DND-41 (cell line): ENCODE results near the gene DLGAP1.
"Not testable (repeated sequence)": the region's sequence is repeated elsewhere in the genome, so short reads cannot be mapped to it uniquely, and the experiment has no call there.

Experiments
- ATAC-seq: fragments of 200-7000 bp; cut with Tn5 transposase; 3 replicates; pipeline ENCODE4 v1.9.1; 2021; ENCODE audit warnings: low read depth; ENCODE audit not compliant: insufficient read depth
- DNase-seq: peaks from one replicate; pipeline ENCODE4 v3.0.0-alpha.2; 2020
- H2AFZ ChIP-seq: 2 replicates; pipeline ENCODE4 v1.6.0; 2012; ENCODE audit warnings: low read depth, low read length
- H3K27ac ChIP-seq: 2 replicates; pipeline ENCODE4 v1.5.1; 2012; ENCODE audit warnings: low read length, inconsistent platforms
- H3K27me3 ChIP-seq: fragments of 200-600 bp; sonication (generic); 2 replicates; pipeline ENCODE4 v1.6.0; 2012; ENCODE audit warnings: low read length, mild to moderate bottlenecking, inconsistent platforms; ENCODE audit not compliant: insufficient read depth, poor library complexity
- H3K36me3 ChIP-seq: 2 replicates; pipeline ENCODE4 v1.5.1; 2012; ENCODE audit warnings: low read length, inconsistent platforms; ENCODE audit not compliant: insufficient read depth
- H3K4me1 ChIP-seq: 2 replicates; pipeline ENCODE4 v1.5.1; 2012; ENCODE audit warnings: mild to moderate bottlenecking, low read length; ENCODE audit not compliant: insufficient read depth
- H3K4me2 ChIP-seq: 2 replicates; pipeline ENCODE4 v1.6.0; 2012; ENCODE audit warnings: mild to moderate bottlenecking, moderate library complexity, low read length, inconsistent platforms; ENCODE audit not compliant: insufficient read depth
- H3K4me3 ChIP-seq, 2 experiments: fragments of 200-600 bp in 1 of 2; shearing (Covaris generic) in 1 of 2; 2 replicates each; pipeline ENCODE4 v1.5.1; 2012 to 2016; ENCODE audit warnings: inconsistent platforms in 2 of 2, low read length in 2 of 2, mild to moderate bottlenecking in 2 of 2, low read depth in 1 of 2, moderate library complexity in 1 of 2
- H3K79me2 ChIP-seq: 2 replicates; pipeline ENCODE4 v1.6.0; 2012; ENCODE audit warnings: low read length, inconsistent platforms; ENCODE audit not compliant: insufficient read depth
- H3K9ac ChIP-seq: 2 replicates; pipeline ENCODE4 v1.6.0; 2012; ENCODE audit warnings: low read depth, mild to moderate bottlenecking, inconsistent platforms, low read length, moderate library complexity
- H3K9me3 ChIP-seq: 2 replicates; pipeline ENCODE4 v1.5.1; 2012; ENCODE audit warnings: low read length, moderate library complexity, mild to moderate bottlenecking, inconsistent platforms; ENCODE audit not compliant: insufficient read depth, severe bottlenecking
- H4K20me1 ChIP-seq: 2 replicates; pipeline ENCODE4 v1.6.0; 2012; ENCODE audit warnings: low read length; ENCODE audit not compliant: insufficient read depth
- CTCF ChIP-seq: IDR thresholded peaks from 2 replicates; pipeline ENCODE4 v1.5.1; 2012; ENCODE audit warnings: borderline replicate concordance, low read length, moderate library complexity, mild to moderate bottlenecking; ENCODE audit not compliant: poor library complexity, severe bottlenecking; ENCODE audit errors: extremely low read depth
- EZH2 ChIP-seq: IDR thresholded peaks from 3 replicates; pipeline ENCODE4 v1.6.1; 2012; ENCODE audit warnings: borderline replicate concordance, low read depth, mild to moderate bottlenecking, moderate library complexity, low read length, inconsistent platforms; ENCODE audit not compliant: severe bottlenecking

DLGAP1 gene

DNA sequence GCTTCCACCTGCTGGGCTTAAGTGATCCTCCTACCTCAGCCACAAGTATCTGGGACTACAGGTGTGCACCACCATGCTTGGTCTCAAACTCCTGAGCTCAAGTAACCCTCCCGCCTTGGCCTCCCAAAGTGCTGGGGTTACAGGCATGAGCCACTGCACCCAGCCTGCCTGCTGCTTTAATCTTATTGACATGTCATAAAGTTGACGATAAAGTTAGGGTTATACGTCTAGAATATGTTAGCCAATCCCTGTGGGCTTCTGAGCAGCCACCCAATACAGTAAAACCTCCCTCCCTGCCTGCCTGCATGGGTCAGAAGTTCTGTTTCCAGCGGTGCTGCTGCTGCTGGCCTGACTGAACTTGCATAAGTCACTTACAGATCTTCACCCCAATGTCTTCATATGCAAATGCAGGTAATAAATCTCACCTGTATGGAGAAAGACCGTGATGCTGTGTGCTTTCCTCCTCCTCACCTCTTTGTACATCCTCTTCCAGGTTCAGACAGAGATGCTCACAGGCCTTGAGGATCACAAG lies 975.1 kb downstream of the DLGAP1 start:
- Histone ChIP-seq H3K4me1 (no peaks in the 10 kb centered on the region), H3K27me3 (peaks cover 7% of the 10 kb centered on the region), H3K9ac (no peak overlapping the region), H3K9me3 (no peaks in the 10 kb centered on the region), H3K4me2 (no peak overlapping the region), H3K4me3 (no peak overlapping the region), H2AFZ (no peak overlapping the region), H3K36me3 (no peaks in the 10 kb centered on the region), H4K20me1 (no peaks in the 10 kb centered on the region), H3K79me2 (no peaks in the 10 kb centered on the region), H3K27ac (no peak overlapping the region)
- TF ChIP-seq CTCF (no peak), EZH2 (no peak)
- DNase-seq (no peak), ATAC-seq (no peak)

DNA sequence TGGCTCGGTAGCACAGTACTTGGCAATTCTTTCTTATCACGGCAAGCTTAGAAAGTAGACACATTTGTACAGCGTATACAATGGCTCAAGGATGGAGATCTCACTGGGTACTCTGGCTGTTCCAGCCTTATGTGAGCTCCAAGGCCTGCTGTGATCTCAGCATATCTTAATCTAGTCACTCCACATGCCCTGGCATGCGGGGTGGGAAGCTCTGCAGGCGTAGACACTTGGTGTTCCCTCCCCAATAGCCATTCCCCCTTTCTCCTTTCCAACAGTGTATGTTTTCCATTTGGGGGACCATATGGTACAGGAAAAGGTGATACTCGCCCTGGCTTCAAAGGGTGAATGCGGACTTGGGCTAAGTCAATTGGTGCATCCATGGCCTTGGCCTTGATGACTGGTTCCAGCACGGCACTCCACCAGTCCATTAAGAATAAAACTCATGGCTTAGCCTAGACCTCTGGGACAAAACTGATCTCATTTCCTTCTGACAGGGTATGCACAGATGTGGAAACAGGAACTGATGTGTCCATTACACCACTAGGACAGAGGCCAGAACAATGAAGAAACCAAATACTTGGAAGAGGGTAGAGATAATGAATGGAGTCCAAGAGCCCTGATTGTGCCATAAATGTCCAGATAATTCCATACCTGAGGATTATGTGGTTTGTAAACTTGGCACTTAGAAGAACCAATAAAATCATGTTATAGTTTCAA lies 976.7 kb downstream of the DLGAP1 start:
- ATAC-seq (no peak), DNase-seq (no peak)
- H3K9ac ChIP-seq, result no peak overlapping the region
- no peak overlapping the region for H3K27ac ChIP-seq
- no peaks in the 10 kb centered on the region for H3K36me3 ChIP-seq
- H3K4me2 ChIP-seq, result no peak overlapping the region
- no peak for TF ChIP-seq EZH2
- no peak for TF ChIP-seq CTCF
- no peaks in the 10 kb centered on the region for H3K79me2 ChIP-seq
- no peaks in the 10 kb centered on the region for H3K9me3 ChIP-seq
- H3K4me1 ChIP-seq, result no peaks in the 10 kb centered on the region
- H2AFZ ChIP-seq, result no peak overlapping the region
- peaks cover 7% of the 10 kb centered on the region for H3K27me3 ChIP-seq
- no peak overlapping the region for H3K4me3 ChIP-seq
- H4K20me1 ChIP-seq, result no peaks in the 10 kb centered on the region

- TF ChIP-seq CTCF (no peak), EZH2 (no peak)
- Histone ChIP-seq H3K4me1 (no peaks in the 10 kb centered on the region), H3K27ac (no peak overlapping the region), H3K4me3 (no peak overlapping the region), H3K9me3 (no peaks in the 10 kb centered on the region), H3K27me3 (no peaks in the 10 kb centered on the region), H3K79me2 (no peaks in the 10 kb centered on the region), H4K20me1 (no peaks in the 10 kb centered on the region), H3K36me3 (no peaks in the 10 kb centered on the region), H3K9ac (no peak overlapping the region), H3K4me2 (no peak overlapping the region), H2AFZ (no peak overlapping the region)
- DNase-seq (no peak), ATAC-seq (no peak)
Observed at GRCh38 chr18:3472681-3473544, 982.2 kb downstream of the DLGAP1 start.

DNA sequence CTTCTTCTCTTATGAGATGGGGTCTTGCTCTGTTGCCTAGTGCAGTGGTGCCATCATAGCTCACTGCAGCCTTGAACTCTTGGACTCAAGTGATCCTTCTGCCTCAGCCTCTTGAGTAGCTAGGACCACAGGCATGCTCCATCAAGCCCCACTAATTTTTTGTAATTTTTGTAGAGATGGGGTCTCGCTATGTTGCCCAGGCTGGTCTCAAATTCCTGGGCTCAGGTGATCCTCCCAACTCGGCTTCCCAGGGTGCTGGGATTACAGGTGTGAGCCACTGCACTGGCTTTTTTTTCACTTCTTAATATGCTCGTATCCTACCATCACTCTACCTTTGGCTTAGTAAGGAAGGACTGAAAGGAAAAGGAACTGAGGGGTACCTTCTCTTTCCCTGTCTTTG lies 983.0 kb downstream of the DLGAP1 start:
- H3K27ac ChIP-seq, result not testable (repeated sequence)

More for the DNA sequence above, 983.0 kb downstream of the DLGAP1 start:
- H2AFZ ChIP-seq, DNase-seq, H3K79me2 ChIP-seq, H3K4me2 ChIP-seq, H3K36me3 ChIP-seq, H3K4me3 ChIP-seq, H3K9me3 ChIP-seq, H3K27me3 ChIP-seq, H3K4me1 ChIP-seq, ATAC-seq, H3K9ac ChIP-seq, H4K20me1 ChIP-seq: not testable (repeated sequence)
